ENCODE data around the gene HNF4A. TPM values are rescaled to one million over a fixed set of nuclear protein-coding genes. Genes with fewer than 3 reads are reported as not detected.

Gene HNF4A
- total and polyA plus RNA-seq, 2 of the 13 experiments (the other 11 are each of a cell fraction or from before 2014, with no cell fraction given): 80.9 to 169 TPM

DNA sequence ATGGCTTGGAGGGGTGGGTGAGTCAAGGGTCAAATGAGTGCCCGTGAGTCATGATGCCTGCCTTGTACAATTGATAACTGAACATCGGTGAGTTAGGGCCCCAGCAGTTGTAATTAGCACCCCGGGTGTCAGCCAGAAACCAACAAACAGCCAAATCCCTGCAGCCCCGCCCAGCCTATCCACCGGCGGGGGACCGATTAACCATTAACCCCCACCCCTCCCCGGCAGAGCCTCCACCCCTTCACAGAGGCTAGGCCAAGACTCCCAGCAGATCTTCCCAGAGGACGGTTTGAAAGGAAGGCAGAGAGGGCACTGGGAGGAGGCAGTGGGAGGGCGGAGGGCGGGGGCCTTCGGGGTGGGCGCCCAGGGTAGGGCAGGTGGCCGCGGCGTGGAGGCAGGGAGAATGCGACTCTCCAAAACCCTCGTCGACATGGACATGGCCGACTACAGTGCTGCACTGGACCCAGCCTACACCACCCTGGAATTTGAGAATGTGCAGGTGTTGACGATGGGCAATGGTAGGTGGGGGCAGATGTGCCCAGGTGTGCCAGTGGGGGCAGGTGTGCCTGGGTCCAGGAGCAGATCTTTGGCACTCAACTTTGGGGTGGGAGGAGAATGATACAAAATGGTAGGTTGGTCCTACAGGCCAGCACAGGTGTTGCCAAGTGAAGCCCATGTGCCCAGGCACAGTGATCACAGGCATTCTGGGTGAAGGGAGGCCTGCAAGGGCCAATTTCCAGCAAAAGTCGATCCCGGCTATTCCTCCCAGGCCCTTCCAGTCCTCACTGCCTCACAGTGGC is 45.7 kb downstream of the HNF4A start (continued):
- TF ChIP-seq, protein P1, sequence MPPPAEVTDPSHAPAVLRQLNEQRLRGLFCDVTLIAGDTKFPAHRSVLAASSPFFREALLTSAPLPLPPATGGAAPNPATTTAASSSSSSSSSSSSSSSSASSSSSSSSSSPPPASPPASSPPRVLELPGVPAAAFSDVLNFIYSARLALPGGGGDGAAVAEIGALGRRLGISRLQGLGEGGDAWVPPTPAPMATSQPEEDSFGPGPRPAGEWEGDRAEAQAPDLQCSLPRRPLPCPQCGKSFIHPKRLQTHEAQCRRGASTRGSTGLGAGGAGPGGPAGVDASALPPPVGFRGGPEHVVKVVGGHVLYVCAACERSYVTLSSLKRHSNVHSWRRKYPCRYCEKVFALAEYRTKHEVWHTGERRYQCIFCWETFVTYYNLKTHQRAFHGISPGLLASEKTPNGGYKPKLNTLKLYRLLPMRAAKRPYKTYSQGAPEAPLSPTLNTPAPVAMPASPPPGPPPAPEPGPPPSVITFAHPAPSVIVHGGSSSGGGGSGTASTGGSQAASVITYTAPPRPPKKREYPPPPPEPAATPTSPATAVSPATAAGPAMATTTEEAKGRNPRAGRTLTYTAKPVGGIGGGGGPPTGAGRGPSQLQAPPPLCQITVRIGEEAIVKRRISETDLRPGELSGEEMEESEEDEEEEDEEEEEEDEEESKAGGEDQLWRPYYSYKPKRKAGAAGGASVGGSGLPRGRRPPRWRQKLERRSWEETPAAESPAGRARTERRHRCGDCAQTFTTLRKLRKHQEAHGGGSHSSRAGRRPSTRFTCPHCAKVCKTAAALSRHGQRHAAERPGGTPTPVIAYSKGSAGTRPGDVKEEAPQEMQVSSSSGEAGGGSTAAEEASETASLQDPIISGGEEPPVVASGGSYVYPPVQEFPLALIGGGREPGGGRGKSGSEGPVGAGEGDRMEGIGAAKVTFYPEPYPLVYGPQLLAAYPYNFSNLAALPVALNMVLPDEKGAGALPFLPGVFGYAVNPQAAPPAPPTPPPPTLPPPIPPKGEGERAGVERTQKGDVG (CRISPR knock-in tag; IDR thresholded peaks at IDR 0.05; ENCODE audit: borderline replicate concordance): no peak; the same call in 1 of the 2 replicates
- TF ChIP-seq, protein P2, sequence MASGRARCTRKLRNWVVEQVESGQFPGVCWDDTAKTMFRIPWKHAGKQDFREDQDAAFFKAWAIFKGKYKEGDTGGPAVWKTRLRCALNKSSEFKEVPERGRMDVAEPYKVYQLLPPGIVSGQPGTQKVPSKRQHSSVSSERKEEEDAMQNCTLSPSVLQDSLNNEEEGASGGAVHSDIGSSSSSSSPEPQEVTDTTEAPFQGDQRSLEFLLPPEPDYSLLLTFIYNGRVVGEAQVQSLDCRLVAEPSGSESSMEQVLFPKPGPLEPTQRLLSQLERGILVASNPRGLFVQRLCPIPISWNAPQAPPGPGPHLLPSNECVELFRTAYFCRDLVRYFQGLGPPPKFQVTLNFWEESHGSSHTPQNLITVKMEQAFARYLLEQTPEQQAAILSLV (CRISPR knock-in tag; IDR thresholded peaks at IDR 0.05; ENCODE audit: borderline replicate concordance): peak; percentile 22; the same call in 1 of the 2 replicates
- TF ChIP-seq ETV6 (CRISPR knock-in tag; conservative IDR thresholded peaks at IDR 0.05): peak; percentile 80; the same call in 1 of the 2 replicates
- TF ChIP-seq ZNF235 (CRISPR knock-in tag; IDR thresholded peaks at IDR 0.05; ENCODE audit: borderline replicate concordance): no peak
- no peak for TF ChIP-seq FOXM1 (CRISPR knock-in tag; IDR thresholded peaks at IDR 0.05)
- TF ChIP-seq SCMH1 (CRISPR knock-in tag; IDR thresholded peaks at IDR 0.05; ENCODE audit: borderline replicate concordance): no peak
- TF ChIP-seq FOXK2 (IDR thresholded peaks at IDR 0.05): no peak
- peak; percentile 40; the same call in 1 of the 2 replicates for TF ChIP-seq ZFY (CRISPR knock-in tag; IDR thresholded peaks at IDR 0.05)
- peak; percentile 53; the same call in 1 of the 2 replicates for TF ChIP-seq DMAP1 (CRISPR knock-in tag; IDR thresholded peaks at IDR 0.05)
- peak; percentile 49; the same call in 1 of the 2 replicates for TF ChIP-seq ZFP37 (CRISPR knock-in tag; IDR thresholded peaks at IDR 0.05; ENCODE audit: borderline replicate concordance)
- peak; percentile 97 for TF ChIP-seq SMYD3 (CRISPR knock-in tag; IDR thresholded peaks at IDR 0.05)
- TF ChIP-seq, protein P3, sequence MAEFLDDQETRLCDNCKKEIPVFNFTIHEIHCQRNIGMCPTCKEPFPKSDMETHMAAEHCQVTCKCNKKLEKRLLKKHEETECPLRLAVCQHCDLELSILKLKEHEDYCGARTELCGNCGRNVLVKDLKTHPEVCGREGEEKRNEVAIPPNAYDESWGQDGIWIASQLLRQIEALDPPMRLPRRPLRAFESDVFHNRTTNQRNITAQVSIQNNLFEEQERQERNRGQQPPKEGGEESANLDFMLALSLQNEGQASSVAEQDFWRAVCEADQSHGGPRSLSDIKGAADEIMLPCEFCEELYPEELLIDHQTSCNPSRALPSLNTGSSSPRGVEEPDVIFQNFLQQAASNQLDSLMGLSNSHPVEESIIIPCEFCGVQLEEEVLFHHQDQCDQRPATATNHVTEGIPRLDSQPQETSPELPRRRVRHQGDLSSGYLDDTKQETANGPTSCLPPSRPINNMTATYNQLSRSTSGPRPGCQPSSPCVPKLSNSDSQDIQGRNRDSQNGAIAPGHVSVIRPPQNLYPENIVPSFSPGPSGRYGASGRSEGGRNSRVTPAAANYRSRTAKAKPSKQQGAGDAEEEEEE (CRISPR knock-in tag; IDR thresholded peaks at IDR 0.05; ENCODE audit: borderline replicate concordance): no peak; the same call in 1 of the 2 replicates
- TF ChIP-seq, protein P4, sequence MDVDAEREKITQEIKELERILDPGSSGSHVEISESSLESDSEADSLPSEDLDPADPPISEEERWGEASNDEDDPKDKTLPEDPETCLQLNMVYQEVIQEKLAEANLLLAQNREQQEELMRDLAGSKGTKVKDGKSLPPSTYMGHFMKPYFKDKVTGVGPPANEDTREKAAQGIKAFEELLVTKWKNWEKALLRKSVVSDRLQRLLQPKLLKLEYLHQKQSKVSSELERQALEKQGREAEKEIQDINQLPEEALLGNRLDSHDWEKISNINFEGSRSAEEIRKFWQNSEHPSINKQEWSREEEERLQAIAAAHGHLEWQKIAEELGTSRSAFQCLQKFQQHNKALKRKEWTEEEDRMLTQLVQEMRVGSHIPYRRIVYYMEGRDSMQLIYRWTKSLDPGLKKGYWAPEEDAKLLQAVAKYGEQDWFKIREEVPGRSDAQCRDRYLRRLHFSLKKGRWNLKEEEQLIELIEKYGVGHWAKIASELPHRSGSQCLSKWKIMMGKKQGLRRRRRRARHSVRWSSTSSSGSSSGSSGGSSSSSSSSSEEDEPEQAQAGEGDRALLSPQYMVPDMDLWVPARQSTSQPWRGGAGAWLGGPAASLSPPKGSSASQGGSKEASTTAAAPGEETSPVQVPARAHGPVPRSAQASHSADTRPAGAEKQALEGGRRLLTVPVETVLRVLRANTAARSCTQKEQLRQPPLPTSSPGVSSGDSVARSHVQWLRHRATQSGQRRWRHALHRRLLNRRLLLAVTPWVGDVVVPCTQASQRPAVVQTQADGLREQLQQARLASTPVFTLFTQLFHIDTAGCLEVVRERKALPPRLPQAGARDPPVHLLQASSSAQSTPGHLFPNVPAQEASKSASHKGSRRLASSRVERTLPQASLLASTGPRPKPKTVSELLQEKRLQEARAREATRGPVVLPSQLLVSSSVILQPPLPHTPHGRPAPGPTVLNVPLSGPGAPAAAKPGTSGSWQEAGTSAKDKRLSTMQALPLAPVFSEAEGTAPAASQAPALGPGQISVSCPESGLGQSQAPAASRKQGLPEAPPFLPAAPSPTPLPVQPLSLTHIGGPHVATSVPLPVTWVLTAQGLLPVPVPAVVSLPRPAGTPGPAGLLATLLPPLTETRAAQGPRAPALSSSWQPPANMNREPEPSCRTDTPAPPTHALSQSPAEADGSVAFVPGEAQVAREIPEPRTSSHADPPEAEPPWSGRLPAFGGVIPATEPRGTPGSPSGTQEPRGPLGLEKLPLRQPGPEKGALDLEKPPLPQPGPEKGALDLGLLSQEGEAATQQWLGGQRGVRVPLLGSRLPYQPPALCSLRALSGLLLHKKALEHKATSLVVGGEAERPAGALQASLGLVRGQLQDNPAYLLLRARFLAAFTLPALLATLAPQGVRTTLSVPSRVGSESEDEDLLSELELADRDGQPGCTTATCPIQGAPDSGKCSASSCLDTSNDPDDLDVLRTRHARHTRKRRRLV (CRISPR knock-in tag; IDR thresholded peaks at IDR 0.05): no peak
- TF ChIP-seq PPARG (CRISPR knock-in tag; conservative IDR thresholded peaks at IDR 0.05): peak; percentile 57
- TF ChIP-seq ZNF607 (CRISPR knock-in tag; IDR thresholded peaks at IDR 0.05; ENCODE audit: borderline replicate concordance): peak; percentile 93
- no peak for TF ChIP-seq ZNF615 (CRISPR knock-in tag; IDR thresholded peaks at IDR 0.05; ENCODE audit: borderline replicate concordance)
- no peak for TF ChIP-seq ZNF773 (CRISPR knock-in tag; IDR thresholded peaks at IDR 0.05; ENCODE audit: borderline replicate concordance)
- TF ChIP-seq ZNF775 (CRISPR knock-in tag; IDR thresholded peaks at IDR 0.05; ENCODE audit: borderline replicate concordance): peak; percentile 80; the same call in 1 of the 2 replicates
